ENCODE measurements around the gene CSF3R. TPM values are rescaled to one million over a fixed set of nuclear protein-coding genes. Genes with fewer than 3 reads are reported as not detected.
"Not testable (repeated sequence)": the region's sequence is repeated elsewhere in the genome, so short reads cannot be mapped to it uniquely, and the experiment has no call there.

The CSF3R gene
- polyA plus RNA-seq, 4 donors: 1.8 to 7.6 (median 4.4) TPM

DNA sequence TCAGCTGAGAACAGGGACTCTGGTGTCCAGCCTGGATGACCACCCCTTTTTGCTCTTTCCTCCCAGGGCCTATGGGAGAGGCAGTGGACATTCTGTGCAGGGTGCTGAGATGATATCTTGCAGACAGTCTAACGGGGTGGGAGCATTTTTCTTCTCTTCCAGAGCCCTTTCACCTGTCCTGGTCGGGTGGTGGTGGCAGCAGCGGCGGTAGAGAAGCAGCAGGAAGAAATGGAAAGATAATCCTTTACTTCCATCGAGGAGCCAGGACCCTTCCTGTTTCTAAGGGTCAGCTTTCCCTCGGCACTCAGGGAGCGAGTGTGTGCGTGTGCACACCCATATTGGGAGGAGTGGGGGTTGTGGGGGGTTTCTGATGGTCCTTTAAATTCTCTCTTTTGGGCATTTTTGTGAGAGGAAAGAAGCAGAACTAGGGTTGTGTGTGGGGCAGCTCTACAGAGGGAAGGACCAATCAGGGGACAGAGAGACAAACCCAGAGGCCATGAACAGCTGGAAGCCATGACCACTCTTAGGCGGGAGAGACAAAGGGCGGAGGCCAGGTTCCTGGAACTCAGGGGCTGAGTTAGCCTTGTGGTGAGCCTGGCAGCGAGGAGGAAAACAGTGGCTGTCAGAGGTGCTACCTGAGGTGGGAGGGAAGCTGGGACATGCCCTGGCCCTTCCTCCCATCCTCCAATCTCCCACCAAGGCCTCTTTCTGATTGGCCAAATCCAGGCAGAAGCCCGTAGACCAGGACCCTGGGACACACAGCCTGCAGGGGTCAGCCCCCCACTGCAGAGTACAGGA, 31.2 kb upstream of the CSF3R start:
- DNase-seq (ENCODE audit: low read depth in 4 of 4, low spot score in 3 of 4): no peak

DNA sequence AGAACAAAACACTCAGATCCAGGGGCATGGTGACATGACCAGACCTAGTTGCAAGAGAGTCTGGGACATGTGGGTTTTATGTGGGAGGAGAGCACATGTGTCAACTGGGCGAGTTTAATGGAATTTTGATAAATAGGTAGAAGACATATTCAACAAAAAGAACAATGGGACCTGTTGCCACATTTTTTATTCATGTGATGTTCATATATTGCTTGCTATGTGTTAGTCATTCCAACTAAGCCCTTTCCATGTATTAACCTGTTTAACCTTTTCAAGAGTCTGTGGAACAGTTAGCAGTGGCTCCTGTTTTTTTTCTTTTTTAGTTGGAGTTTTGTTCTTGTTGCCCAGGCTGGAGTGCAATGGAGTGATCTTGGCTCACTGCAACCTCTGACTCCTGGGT, 30.1 kb upstream of the CSF3R start:
- DNase-seq (ENCODE audit: low read depth in 4 of 4, low spot score in 3 of 4): no peak

DNA sequence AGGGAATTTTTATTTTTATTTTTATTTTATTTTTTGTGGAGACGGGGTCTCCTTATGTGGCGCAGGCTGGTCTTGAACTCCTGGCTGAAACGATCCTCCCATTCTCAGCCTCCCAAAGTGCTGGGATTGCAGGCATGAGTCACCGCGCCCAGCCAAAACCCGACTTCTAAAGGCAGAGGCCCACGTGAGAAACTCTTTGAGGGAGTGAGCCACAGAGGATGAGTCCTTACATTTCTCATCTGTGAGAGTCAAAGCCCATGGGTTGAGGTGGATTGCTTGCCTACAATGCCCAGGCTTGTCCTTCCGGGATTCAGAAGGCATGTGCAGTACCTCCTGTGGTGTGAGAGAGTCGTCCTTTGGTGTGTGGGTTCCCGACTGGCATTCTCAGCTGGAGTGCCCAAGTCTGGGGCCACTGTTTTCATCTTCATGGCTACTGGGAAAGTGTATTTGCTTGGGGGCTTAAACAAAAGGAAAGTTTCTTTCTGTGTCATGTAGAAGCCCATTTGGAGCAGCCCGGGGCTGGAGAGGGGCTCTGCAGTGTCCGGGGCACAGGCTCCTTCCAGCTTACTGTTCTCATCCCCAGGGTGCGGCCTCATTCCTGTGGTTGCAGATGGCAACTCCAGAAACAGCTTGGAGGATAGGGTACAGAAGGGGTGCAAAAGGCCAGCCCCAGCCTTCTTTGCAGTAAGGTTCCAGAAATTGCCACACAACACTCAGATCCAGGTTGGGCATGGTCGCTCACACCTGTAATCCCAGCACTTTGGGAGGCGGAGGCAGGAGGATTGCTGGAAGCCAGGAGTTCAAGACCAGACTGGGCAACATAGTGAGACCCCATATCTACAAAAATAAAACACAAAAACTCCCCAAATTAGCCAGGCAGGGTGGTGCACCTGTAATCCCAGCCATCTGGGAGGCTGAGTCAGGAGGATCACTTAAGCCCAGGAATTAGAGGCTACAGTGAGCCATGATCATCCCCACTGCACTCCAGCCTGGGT, 29.4 kb upstream of the CSF3R start:
- DNase-seq (ENCODE audit: low read depth in 4 of 4, low spot score in 3 of 4): no peak

DNA sequence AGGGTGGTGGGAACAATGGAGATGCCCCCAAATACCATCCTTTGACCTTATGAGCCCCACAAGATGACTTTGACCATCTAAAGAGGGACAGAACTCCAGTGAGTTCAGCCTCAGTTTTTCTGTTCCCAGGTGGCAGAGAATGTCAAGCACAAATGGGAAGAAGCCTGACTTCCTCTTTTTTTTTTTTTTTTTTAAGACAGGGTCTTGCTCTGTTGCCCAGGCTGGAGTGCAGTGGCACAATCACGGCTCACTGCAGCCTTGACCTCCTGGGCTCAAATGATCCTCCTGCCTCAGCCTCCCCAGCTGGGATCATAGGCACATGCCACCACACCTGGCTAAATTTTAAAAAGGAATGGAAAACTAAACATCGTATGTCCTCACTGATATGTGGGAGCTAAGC, 28.5 kb upstream of the CSF3R start:
- not testable (repeated sequence) for DNase-seq (ENCODE audit: low read depth in 4 of 4, low spot score in 3 of 4)

DNA sequence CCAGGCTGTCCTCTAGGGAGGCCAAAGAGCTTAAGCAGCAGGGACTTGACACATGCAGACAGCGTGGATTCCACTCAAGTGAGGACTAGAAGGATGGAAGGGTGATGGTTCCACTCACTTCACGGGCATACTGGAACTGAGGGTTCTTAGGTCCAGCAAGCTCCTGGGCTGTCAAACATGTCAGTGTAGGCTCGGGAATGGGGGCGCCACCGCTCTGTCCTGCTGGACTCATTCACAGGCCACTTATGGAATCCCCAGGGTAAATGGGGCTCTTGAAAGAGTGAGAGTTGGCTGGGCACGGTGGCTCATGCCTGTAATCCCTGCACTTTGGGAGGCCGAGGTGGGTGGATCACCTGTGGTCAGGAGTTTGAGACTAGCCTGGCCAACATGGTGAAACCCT, 27.7 kb upstream of the CSF3R start:
- DNase-seq (ENCODE audit: low read depth in 4 of 4, low spot score in 3 of 4): no peak

DNA sequence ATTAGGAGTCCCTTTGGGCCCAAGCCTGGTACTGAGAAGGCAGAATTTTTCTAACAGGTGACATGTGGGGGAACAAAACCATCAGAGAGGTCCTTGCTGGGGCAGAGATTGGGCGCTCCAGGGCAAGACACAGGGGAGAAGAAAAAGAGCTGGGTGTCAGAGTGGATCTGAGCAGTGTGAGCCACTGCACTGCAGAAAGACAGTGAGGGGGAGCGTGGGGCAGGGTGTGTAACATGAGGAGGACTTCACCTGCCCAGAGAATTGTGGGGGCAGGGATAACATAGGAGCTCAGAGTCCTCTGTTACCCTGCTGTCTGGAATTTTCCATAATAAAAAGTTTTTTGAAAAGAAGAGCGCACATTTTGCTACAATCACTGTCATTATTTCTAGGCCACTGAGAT, 25.5 kb upstream of the CSF3R start:
- no peak for DNase-seq (ENCODE audit: low read depth in 4 of 4, low spot score in 3 of 4)

DNA sequence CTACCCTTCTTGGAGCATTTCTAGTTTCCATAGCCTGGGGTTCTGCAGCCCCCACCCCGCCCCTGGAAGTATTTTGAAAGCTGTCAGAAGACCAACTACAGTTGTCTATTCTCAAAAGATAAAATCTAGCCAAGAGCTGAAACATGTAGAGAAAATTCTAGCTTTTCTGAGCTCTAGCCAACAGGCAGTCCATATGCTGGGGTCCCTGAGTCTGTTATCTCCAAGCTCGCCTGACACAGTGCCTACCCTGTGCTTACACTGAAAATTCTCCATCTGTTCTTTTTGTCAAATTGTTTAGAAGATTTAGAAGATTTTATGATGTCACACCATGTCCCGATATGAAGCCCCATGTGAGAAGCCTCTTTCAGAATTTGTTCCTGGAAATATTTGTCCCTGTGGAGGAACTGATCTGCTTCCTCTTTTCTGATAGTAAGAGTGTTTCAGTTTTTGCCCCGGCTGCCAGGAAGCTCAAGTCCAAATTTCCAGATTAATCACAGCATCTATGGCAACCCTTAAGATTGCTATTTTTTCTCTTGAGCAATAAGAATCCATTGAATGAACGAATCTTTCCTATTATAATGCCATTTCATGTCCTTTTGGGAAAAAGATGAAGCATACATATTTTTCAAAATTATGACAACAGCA, 23.7 kb upstream of the CSF3R start:
- DNase-seq (ENCODE audit: low read depth in 4 of 4, low spot score in 3 of 4): no peak

DNA sequence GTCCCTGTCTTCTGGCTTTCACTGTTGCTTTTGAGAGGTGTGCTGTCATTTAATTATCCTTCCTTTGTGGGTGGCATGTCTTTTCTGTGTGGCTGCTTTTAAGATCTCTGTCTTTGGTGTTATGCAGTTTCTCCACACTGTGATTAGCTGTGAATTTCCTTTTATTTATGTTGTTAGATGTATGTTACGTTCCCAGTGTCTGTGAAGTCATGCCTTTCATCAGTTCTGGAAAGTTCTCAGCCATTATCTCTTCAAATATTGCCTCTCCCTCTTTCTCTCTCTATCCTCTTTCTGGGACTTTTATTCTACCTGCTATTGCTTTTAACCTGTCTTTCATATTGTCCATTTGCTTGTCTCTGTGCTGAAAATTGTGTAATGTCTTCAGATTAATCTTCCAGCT, 21.0 kb upstream of the CSF3R start:
- no peak for DNase-seq (ENCODE audit: low read depth in 4 of 4, low spot score in 3 of 4)

DNA sequence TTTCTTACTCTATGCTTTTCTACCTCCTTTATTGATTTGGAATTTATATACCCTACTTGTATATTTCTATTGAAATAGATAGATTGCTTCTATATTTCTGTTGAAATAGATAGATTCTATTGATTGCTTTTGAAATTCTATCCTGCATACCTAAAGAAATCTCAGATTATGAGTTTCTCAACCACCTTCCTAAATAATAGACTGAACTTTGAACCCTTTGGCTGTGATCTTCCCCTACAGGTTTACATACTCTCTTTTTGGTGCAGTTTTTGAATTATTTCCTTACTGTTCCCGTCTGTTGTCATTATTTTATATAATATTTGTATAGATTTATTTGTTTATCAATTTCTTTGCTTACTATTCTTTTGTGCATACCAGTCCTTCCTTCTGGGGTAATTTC, 20.4 kb upstream of the CSF3R start:
- DNase-seq (ENCODE audit: low read depth in 4 of 4, low spot score in 3 of 4): no peak

DNA sequence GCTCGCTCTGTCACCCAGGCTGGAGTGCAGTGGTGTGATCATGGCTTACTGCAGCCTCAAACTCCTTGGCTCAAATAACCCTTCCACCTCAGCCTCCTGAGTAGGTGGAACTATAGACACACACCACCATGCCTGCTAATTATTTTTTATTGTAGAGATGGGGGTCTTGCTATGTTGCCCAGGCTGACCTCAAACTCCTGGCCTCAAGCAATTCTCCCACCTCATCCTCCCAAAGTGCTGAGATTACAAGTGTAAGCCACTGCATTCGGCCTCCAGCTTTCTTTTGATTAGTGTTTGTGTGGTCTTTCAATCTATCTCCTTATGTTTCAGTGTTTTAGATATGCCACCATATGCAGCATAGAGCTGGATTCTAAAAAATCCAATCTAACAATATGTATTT, 19.9 kb upstream of the CSF3R start:
- no peak for DNase-seq (ENCODE audit: low read depth in 4 of 4, low spot score in 3 of 4)

DNA sequence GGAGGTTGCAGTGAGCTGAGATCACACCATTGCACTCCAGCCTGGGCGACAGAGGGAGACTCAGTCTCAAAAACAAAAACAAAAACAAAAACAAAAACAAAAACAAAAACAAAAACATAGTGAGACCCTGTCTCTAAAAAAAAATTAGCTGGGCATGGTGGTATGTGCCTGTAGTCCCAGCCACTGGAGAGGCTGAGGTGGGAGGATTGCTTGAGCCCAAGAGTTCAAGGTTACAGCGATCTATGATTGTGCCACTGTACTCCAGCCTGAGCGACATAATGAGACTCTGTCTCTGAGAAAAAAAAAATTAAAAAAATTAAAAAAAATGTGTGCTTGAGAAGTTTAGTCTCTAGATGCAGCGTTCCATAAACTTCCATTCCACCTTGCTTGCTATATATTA, 19.2 kb upstream of the CSF3R start:
- DNase-seq (ENCODE audit: low read depth in 4 of 4, low spot score in 3 of 4): not testable (repeated sequence)

DNA sequence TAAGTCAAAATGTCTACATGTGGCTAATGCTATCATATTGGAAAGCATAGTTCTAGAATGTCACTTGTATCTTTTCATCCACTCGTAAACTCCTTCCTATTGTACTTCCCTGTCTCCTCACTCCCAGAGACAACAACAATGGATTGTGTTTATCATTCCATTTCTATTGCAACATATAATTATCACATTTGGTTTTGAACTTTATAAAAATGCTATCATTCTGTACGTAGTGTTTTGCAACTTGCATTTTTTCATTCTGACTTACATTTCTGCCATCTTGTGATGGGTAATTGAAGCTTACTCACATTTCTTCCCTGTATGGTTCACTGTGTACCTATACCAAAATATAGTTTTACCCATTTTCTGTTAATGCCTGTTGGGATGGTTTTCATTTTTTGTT, 14.5 kb upstream of the CSF3R start:
- no peak for DNase-seq (ENCODE audit: low read depth in 4 of 4, low spot score in 3 of 4)

DNA sequence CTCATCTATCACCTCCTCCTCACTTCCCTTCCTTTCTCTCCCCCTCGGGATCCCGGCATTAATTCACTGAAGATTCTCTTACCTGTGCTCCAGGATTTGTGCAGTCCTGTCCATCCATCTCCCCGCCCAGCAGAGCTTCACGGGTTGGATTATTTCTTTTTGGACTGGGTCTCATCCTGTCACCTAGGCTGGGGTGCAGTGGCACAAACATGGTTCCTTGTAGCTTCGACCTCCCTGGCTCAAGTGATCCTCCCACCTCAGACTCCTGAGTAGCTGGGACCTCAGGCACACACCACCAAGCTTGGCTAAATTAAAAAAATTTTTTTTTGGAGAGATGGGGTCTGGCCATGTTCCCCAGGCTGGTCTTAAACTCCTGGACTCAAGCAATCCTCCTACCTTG, 12.3 kb upstream of the CSF3R start:
- no peak for DNase-seq (ENCODE audit: low read depth in 4 of 4, low spot score in 3 of 4)

DNA sequence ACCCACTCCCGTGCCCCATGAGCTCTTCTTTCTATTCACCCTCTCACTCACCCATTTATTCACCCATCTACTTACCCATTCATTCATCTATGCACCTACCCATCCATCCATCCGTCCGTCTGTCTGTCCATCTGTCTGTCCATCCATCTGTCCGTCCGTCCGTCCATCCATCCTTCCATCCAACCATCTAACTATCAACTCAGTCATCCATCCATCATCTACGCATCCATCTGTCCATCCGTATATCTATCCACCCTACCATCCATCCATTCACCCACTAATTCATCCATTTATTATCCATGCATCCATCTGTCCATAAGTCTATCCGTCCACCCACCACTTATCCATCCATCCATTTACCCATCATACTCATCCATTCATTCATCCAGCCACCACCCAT, 10.8 kb upstream of the CSF3R start:
- DNase-seq (ENCODE audit: low read depth in 4 of 4, low spot score in 3 of 4): no peak

DNA sequence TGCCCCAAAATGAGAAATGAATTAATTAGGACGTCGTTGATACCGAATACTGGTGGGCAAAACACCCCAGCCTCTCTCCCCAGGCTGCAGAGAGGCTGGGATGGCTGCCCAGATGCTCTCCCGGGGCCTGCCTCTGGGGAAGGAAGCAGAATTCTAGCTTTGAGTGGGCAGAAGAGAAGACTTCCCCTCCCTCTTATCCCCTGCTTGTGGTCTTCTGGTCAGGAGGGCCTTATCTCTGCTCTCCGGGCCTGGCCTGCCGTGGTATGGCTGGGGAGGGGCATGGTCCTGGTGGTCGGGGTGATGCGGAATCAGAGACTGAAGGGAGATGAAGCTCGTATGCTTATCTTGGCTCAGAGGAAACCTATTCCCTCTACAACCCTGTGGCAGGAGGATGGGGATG, 9.8 kb upstream of the CSF3R start:
- DNase-seq (ENCODE audit: low read depth in 4 of 4, low spot score in 3 of 4): no peak

DNA sequence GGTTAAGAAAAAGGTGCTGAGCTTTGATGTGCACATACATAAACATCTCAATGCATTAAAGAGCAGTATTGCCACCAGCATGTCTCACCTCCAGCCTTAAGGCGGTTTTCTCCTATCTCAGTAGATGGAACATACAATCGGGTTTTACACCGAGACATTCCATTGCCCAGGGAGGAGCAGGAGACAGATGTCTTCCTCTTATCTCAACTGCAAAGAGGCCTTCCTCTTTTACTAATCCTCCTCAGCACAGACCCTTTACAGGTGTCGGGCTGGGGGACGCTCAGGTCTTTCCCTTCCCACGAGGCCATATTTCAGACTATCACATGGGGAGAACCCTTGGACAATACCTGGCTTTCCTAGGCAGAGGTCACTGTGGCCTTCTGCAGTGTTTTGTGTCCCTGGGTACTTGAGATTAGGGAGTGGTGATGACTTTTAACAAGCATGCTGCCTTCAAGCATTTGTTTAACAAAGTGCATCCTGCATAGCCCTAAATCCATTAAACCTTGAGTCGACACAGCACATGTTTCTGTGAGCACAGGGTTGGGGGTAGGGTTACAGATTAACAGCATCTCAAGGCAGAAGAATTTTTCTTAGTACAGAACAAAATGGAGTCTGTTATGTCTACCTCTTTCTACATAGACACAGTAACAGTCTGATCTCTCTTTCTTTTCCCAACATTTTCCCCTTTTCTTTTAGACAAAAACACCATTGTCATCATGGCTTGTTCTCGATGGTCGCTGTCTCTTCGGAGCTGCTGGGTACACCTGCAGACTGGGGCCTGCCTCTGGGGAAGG, 6.7 kb upstream of the CSF3R start:
- DNase-seq (ENCODE audit: low read depth in 4 of 4, low spot score in 3 of 4): not testable (repeated sequence)

DNA sequence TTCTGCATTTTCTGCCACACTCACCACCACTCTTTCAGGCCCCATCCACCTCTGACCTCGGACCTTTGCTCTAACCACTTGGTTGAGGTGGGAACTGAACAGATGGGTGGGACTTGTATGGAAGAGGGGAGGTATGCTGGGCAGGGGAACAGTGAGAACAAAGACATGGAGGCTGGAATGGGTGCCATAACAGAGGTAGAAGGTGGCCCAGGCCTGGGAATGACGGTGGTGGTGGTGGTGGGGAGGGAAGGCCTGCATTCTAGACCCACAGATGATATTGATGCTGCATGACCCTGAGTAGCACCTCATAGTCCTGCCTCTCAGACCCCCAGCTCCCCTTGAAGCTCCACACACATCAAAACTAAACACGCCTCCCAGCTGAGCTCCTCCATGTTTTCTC, 5.2 kb upstream of the CSF3R start:
- DNase-seq (ENCODE audit: low read depth in 4 of 4, low spot score in 3 of 4): no peak

DNA sequence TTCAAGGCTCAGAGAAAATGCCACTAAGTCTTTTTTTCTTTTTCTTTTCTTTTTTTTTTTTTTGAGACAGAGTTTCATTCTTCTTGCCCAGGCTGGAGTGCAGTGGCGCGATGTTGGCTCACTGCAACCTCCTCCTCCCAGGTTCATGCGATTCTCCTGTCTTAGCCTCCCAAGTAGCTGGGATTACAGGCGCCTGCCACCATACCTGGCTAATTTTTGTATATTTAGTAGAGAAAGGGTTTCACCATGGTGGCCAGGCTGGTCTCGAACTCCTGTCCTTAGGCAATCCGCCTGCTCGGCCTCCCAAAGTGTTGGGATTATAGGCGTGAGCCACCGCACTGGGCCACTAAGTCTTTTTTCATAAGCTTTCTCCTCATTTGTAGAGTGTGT, 4.6 kb upstream of the CSF3R start:
- not testable (repeated sequence) for DNase-seq (ENCODE audit: low read depth in 4 of 4, low spot score in 3 of 4)

DNA sequence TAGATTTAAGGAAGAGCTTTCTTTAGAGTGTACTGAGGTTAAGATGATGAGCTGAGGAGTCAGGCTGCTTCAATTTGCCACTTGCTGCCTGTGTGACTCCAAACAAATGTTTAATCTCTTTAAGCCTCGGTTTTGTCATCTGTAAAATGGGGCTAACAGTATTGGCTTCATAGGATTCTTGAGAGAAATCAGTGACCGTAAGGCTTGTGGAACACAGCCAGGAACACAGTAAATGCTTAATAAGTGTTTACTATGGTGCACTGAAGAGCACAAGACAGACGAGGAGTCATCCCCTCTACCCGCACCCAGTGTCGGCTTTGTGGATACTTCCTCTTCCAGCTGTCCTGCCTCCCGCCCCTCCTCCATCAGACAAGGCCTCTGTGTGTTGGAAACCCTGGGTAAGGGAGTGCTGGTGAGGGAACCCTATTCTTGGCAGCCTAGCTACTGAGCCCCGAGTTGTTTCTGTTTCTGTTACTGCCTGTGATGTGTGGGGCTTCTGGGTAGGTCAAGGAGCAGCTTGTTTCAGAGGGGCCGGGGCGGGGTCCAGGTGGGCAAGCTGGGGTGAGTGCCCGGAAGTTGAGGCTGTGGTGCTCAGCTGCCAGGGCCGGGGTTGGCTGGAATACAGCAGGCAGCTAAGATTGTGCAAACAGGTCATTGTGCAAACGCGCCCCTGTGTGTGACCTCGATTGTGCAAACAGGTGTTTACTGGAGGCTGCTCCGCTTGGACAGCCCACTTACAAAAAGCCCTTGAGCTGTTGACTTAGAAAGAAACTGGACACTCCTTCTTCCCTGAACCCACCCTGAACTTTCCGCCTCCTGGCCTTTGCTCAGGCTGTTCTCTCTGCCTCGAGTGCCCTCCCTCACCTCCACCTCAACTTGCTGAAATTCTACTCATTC, 4.0 kb upstream of the CSF3R start:
- no peak for DNase-seq (ENCODE audit: low read depth in 4 of 4, low spot score in 3 of 4)

DNA sequence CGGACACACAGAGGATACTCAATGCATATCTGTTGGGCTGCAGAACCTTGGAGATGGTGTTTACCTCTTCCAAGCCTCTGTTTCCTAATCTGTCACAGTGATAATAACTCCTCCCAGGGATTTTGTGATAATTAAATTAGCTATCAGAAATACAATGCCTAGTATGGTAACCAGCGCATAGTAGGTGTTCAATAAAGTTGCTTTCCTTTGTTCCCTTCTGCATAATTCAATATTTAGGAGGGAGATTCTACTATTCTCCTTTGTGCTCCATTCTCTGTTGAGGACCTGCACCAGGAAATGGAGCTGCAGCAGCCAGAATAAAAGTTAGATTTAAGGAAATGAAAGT, 3.4 kb upstream of the CSF3R start:
- no peak for DNase-seq (ENCODE audit: low read depth in 4 of 4, low spot score in 3 of 4)
